ENCODE results near the gene PCNX1. TPM values are rescaled to one million over a fixed set of nuclear protein-coding genes. Genes with fewer than 3 reads are reported as not detected.
"Not testable (repeated sequence)": the region's sequence is repeated elsewhere in the genome, so short reads cannot be mapped to it uniquely, and the experiment has no call there.

Gene PCNX1
- total and polyA plus RNA-seq, 2 donors (not counting 1 experiment from before 2014, with no cell fraction given) = 17.0 to 84.5 TPM

- H4K20me1 ChIP-seq (ENCODE audit: control insufficient read depth, insufficient read depth, low read length, poor library complexity, severe bottlenecking); H3K27ac Mint-ChIP-seq; H3K4me3 Mint-ChIP-seq; H3K27ac ChIP-seq (ENCODE audit: low read length in 2 of 2); H3K9ac ChIP-seq (ENCODE audit: low read length); intact Hi-C loops (cut with micrococcal nuclease); ATAC-seq (ENCODE audit: low read depth); H3K27me3 ChIP-seq (replicated peaks in 1 of 4; ENCODE audit: control extremely low read depth in 1 of 4, control insufficient read depth in 3 of 4, insufficient read depth in 4 of 4, low read length in 3 of 4); H3K79me2 ChIP-seq (ENCODE audit: control insufficient read depth, insufficient read depth, low read length); POLR2A ChIA-PET; H3K4me1 ChIP-seq (ENCODE audit: control insufficient read depth in 2 of 2, insufficient read depth in 2 of 2, low read length in 2 of 2); H3K27me3 Mint-ChIP-seq; H3K4me3 ChIP-seq (ENCODE audit: control extremely low read depth in 1 of 5, extremely low read depth in 1 of 5, insufficient read depth in 1 of 5, low read depth in 2 of 5, low read length in 4 of 5); DNase-seq; H3K4me2 ChIP-seq (replicated peaks; ENCODE audit: low read depth, low read length, poor library complexity, severe bottlenecking); H3K36me3 ChIP-seq (replicated peaks in 1 of 2; ENCODE audit: control extremely low read depth in 1 of 2, control insufficient read depth in 1 of 2, extremely low read depth in 1 of 2, insufficient read depth in 2 of 2, low read length in 1 of 2); H2AFZ ChIP-seq (ENCODE audit: insufficient read depth, low read depth, low read length, poor library complexity, severe bottlenecking): not testable (repeated sequence)
- CTCF ChIA-PET = interaction anchor here (0.9 kb wide), 1 partner anchor 11 kb away, joined by 4 read pairs; no protein-coding TSS in a partner anchor
- WGBS (ENCODE audit: insufficient coverage) = 90% methylated on average over 6 of the region's 15 CpGs
- H3K9me3 Mint-ChIP-seq (ENCODE audit: insufficient read depth) = peaks cover 14% of the 10 kb centered on the region
- peaks cover 2 to 41% (median 28%) of the 10 kb centered on the region in 3 donors for H3K9me3 ChIP-seq (ENCODE audit: control extremely low read depth in 1 of 3, control insufficient read depth in 2 of 3, insufficient read depth in 1 of 3, low read length in 2 of 3)
- peaks cover 38% of the 10 kb centered on the region for H3K4me1 Mint-ChIP-seq
Observed at GRCh38 chr14:70941637-70942341, 34.5 kb downstream of the PCNX1 start.

GRCh38 chr14:70942342-70942706 is 35.1 kb downstream of the PCNX1 start:
- Histone ChIP-seq H3K4me1 (ENCODE audit: control insufficient read depth in 2 of 2, insufficient read depth in 2 of 2, low read length in 2 of 2) (no peaks in the 10 kb centered on the region), H3K36me3 (replicated peaks in 1 of 2; ENCODE audit: control extremely low read depth in 1 of 2, control insufficient read depth in 1 of 2, extremely low read depth in 1 of 2, insufficient read depth in 2 of 2, low read length in 1 of 2) (peaks cover 0 to 14% of the 10 kb centered on the region in 2 experiments), H3K79me2 (ENCODE audit: control insufficient read depth, insufficient read depth, low read length) (peaks cover 9% of the 10 kb centered on the region), H4K20me1 (ENCODE audit: control insufficient read depth, insufficient read depth, low read length, poor library complexity, severe bottlenecking) (no peaks in the 10 kb centered on the region), H3K4me3 (ENCODE audit: control extremely low read depth in 1 of 5, extremely low read depth in 1 of 5, insufficient read depth in 1 of 5, low read depth in 2 of 5, low read length in 4 of 5) (no peak overlapping the region), H3K4me2 (replicated peaks; ENCODE audit: low read depth, low read length, poor library complexity, severe bottlenecking) (no peak overlapping the region), H2AFZ (ENCODE audit: insufficient read depth, low read depth, low read length, poor library complexity, severe bottlenecking) (no peak overlapping the region), H3K9me3 (ENCODE audit: control extremely low read depth in 1 of 3, control insufficient read depth in 2 of 3, insufficient read depth in 1 of 3, low read length in 2 of 3) (peaks cover 2 to 44% (median 28%) of the 10 kb centered on the region in 3 donors), H3K27ac (ENCODE audit: low read length in 2 of 2) (no peak overlapping the region), H3K9ac (ENCODE audit: low read length) (no peak overlapping the region), H3K27me3 (replicated peaks in 1 of 4; ENCODE audit: control extremely low read depth in 1 of 4, control insufficient read depth in 3 of 4, insufficient read depth in 4 of 4, low read length in 3 of 4) (no peaks in the 10 kb centered on the region)
- intact Hi-C loops (cut with micrococcal nuclease) = no loop called here
- Mint-ChIP-seq H3K9me3 (ENCODE audit: insufficient read depth) (peaks cover 14% of the 10 kb centered on the region), H3K4me1 (peaks cover 33% of the 10 kb centered on the region), H3K27ac (no peak overlapping the region), H3K4me3 (no peak overlapping the region), H3K27me3 (no peaks in the 10 kb centered on the region)
- DNase-seq (no peak), ATAC-seq (ENCODE audit: low read depth) (no peak)
- POLR2A ChIA-PET = no interaction called here
- TF ChIP-seq EZH2 (IDR thresholded peaks at IDR 0.05; ENCODE audit: borderline replicate concordance, insufficient read depth, low read depth, low read length, poor library complexity, severe bottlenecking) (no peak), CTCF (IDR thresholded peaks at IDR 0.05) (no peak)
- CTCF ChIA-PET = interaction anchor here (0.9 kb wide), 1 partner anchor 12 kb away, joined by 4 read pairs; no protein-coding TSS in a partner anchor

- H3K79me2 ChIP-seq (ENCODE audit: control insufficient read depth, insufficient read depth, low read length); DNase-seq; ATAC-seq (ENCODE audit: low read depth); intact Hi-C loops (cut with micrococcal nuclease); H3K4me3 Mint-ChIP-seq; H4K20me1 ChIP-seq (ENCODE audit: control insufficient read depth, insufficient read depth, low read length, poor library complexity, severe bottlenecking); H3K9ac ChIP-seq (ENCODE audit: low read length); H3K27me3 ChIP-seq (replicated peaks in 1 of 4; ENCODE audit: control extremely low read depth in 1 of 4, control insufficient read depth in 3 of 4, insufficient read depth in 4 of 4, low read length in 3 of 4); H3K27ac Mint-ChIP-seq; H3K4me1 ChIP-seq (ENCODE audit: control insufficient read depth in 2 of 2, insufficient read depth in 2 of 2, low read length in 2 of 2); H2AFZ ChIP-seq (ENCODE audit: insufficient read depth, low read depth, low read length, poor library complexity, severe bottlenecking); H3K27ac ChIP-seq (ENCODE audit: low read length in 2 of 2); H3K4me2 ChIP-seq (replicated peaks; ENCODE audit: low read depth, low read length, poor library complexity, severe bottlenecking); POLR2A ChIA-PET; H3K4me3 ChIP-seq (ENCODE audit: control extremely low read depth in 1 of 5, extremely low read depth in 1 of 5, insufficient read depth in 1 of 5, low read depth in 2 of 5, low read length in 4 of 5); H3K27me3 Mint-ChIP-seq: not testable (repeated sequence)
- CTCF ChIA-PET = interaction anchor here (0.9 kb wide), 1 partner anchor 12 kb away, joined by 4 read pairs; no protein-coding TSS in a partner anchor
- Histone ChIP-seq H3K36me3 (replicated peaks in 1 of 2; ENCODE audit: control extremely low read depth in 1 of 2, control insufficient read depth in 1 of 2, extremely low read depth in 1 of 2, insufficient read depth in 2 of 2, low read length in 1 of 2) (peaks cover 0 to 18% of the 10 kb centered on the region in 2 experiments), H3K9me3 (ENCODE audit: control extremely low read depth in 1 of 3, control insufficient read depth in 2 of 3, insufficient read depth in 1 of 3, low read length in 2 of 3) (peaks cover 2 to 47% (median 31%) of the 10 kb centered on the region in 3 donors)
- H3K4me1 Mint-ChIP-seq = peaks cover 29% of the 10 kb centered on the region
- no CpG with 5 or more reads among the region's 3 CpGs for WGBS (ENCODE audit: insufficient coverage)
- peaks cover 17% of the 10 kb centered on the region for H3K9me3 Mint-ChIP-seq (ENCODE audit: insufficient read depth)
Observed at GRCh38 chr14:70942721-70943120, 35.5 kb downstream of the PCNX1 start.
